NCI-H1436 treated with DMSO at 0.1 percent for 48 hours (cell line): ENCODE measurements around the gene ZBTB7C.

Experiments
- DNase-seq: peaks from one replicate; lab custom pipeline; 2025; lab: John Stamatoyannopoulos, UW

ZBTB7C gene

DNA sequence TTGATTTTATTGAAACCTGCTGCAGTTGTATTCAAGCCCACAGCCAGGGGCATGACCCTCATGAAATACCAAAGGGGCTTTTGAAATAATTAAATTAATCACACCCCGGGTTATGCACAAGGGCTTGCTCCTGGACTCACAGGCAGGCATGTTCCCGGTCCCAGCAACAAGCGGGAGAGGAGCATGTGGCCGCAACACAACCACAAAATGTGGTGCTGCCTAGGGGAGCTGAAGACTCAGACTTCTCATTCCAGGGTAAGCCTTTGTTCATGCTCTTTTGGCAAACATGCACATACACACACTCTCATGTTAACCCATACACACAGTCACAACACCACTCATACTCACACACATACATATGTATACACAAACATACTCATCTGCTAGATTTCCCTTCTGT, 245.1 kb downstream of the ZBTB7C start:
- DNase-seq, result no peak

DNA sequence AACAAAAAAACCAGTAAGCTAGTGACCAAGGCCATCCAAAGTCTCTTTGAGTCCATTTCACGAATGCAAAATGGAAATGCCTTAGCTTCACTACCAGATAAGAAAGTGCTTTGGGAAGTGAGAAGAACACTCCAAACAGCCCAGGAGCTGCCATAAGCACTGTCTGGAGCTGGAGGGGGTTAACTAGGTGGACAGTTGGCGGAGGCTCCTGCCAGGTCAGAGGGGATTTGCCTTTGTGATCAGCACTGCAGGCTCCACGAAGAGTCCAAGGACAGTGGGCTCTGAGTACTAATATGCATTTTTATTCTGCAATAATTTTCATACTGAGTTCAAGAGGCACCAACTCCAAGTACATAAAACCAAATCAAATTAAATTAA, 245.5 kb downstream of the ZBTB7C start:
- no peak for DNase-seq

DNA sequence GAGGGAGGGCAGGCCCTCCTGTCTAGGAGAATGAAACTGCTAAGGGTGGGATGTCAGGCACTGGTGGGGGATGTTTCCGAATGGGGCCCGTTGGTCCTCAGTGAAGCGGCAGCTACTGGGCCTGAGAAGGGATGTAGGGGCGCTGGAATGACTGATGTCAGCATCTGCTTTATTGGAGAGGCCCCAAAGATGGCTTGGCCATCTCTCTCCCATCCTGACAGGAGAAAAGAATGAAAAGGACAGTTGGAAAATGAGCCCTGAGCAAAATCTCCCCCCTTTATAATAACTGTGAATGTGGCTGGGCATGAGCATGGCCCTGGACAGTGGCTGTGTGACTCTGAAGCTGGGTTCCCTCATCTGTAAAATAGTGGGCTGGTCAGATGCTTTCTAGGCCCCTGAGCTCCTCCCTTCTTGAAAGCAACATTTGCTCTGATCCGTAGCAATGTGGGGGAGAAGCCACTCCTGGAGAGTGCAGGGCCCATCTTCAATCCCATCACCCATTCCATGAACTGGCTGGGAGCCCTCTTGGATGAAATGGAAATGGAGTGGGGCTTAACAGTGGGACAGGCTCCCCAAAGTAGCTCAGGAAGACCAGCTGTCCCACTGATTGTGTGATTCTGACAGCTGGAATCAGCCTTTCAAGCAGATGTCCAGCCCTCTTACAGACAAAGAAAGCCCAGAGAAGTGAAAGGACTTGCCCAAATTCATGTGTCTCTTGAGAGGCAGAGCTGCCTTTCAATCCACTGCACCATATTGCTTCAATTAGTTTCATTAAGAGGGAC, 246.0 kb downstream of the ZBTB7C start:
- DNase-seq, result no peak

DNA sequence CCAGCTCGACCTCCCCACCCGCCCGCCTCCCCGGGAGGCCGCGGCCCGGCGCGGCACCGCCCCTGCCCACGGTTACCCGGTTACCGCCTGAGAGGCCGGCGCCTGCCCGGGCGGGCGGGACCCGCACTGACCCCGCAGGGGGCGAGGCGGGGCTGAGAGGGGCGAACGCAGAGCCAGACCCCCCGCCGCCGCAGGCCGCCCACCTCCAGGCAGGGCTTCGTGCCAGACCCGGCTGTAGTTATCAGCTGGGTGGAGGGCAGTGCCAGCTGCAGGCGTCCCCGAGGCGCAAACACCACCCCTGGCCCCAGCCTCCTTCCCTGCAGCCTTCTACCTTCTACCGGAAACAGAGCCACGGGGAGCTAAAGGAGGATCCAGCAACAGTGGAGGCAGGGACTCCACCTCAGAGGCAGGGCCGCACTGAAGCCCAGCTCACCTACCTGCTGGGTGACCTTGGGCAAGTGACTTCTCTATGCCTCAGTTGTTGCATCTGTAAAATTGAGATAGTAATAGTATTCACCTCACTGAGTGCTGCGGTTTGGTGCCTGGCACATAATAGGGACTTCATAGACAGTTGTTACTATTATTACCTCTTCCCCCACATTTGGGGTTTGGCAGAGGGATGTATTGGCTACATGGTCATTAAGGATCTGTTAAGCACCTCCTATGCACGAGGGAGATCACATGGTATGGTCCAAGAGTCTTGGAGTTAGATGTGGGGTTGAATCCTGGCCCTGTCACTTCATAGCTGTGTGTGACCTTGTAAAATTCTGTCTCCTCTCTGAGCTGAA, 247.1 kb downstream of the ZBTB7C start:
- no peak for DNase-seq

DNA sequence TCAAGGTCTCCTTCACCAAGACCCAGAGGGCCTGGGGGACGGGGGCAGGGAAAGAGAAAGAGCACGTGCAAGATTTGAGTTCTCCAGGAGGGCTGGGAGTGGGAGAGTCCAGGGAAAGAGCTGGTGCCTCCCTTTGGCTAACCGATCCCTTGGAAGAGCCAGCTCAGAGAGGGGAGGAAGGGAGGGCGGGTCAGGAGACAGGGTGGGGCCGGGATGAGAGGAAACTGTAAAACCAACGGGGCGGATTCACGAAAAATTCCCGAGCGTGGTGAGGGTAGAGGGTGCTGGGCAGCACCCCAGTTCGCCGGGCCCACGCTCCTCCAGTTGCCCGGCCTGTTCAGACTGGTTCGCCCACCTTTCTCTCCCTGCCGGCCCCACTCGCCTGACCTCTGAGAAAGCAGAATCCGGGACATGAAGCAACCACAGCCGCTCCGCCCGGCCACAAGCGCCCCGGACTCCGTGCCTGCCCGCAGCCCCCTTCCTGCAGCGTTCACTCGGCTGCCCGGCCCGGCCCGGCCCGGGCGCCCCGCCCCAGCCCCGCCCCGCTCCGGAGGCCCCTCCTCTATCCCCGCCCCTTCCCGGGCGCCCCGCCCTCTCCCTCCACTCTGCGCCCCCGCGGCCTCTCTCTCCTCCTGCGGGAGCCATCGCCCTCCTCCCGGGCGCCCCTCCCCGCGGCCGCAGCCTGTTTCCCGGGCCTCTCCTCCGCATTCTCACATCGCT, 247.8 kb downstream of the ZBTB7C start:
- DNase-seq, result no peak

DNA sequence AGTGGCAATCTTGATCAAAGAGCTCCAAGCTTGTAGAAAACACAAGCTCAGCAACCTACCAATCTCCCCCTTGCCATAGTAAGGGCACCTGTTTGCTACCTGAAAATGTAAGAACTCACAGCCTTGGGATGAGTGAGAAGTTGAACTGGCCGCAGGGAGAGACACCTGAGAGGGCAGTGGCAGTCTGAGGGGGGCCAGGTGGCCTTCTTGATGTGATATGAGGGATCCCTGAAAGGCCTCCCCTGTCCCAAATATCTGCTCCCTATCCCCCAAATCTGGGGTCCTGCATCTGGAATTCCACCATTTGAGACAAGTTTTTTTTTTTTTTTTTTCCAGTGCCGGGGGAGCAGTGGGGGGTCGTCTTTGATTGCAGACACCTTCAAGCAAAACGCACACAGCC, 248.6 kb downstream of the ZBTB7C start:
- no peak for DNase-seq

DNA sequence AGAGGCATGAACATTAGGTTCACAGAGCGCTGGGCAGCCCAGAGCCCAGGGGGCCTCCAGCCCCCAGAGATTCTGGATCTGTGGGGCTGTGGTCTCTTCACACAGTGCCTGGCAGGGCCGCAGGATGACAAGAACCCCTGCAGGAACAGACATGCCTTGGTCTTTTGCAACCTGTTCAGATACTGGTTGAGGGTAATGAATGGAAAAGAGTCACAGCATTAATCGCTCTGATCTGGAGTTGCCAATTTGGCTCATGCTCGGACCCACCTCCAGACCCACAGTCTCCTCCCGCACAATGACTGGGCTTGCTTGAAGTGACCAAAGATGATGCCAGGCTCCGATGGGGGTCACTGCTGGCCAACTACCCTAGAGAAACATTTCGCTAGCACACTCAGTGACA, 249.4 kb downstream of the ZBTB7C start:
- DNase-seq, result no peak

DNA sequence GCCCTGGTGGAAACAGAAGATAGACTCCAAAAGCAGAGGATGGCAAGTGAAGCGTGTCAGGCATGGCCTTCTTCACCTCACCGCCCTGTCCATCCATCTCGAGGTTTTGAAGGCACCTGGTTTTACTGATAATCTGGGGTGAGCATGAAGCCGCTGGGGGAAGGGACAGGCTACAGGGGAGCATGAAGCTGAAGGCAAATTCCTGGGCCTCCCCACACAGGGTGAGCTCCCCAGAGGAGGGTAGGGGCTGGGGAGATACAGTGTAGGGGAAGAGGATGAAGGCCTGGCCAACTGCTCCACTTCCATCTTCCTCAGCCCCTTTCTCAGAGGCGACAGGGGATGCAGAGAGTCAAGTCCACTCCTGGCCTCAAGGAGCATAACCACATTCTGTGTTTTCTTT, 250.5 kb downstream of the ZBTB7C start:
- no peak for DNase-seq

DNA sequence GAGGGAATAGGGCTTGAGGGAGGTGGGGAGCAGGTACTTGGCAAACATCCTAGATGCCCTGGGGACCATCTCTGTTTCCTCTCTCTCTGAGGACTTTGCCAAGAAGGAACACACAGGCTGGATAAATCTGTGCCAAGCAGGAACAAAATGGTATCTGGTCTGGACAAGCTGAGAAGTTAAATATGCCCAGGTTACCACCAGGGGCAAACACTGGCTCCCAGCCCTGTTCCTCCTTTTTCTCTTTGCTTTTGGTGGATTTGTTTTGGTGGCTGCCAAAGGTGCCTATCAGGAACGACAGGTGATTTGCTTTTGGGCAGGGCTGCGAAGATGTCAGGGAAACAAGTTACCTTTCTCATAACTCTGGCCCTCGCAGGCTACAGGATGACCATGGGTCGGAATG, 251.2 kb downstream of the ZBTB7C start:
- DNase-seq, result no peak

DNA sequence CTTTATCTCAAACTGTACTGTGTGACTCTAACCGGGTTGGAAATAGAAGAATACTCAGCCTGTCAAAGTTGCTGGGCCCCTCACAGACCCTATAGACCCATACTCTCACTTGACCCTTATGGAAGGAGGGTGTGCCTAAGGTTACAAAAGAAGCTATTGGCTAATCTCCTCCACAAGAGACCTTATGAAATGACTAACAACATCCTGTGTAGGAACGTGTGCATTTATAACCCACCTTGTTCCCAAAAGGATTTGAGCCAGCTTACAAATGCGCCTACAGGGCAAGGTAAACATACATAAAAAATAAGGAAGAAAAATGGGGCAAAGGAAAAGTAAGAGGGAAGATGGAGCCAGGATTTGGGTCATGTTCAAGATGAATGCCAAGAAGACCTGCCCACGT, 253.3 kb downstream of the ZBTB7C start:
- DNase-seq, result no peak

DNA sequence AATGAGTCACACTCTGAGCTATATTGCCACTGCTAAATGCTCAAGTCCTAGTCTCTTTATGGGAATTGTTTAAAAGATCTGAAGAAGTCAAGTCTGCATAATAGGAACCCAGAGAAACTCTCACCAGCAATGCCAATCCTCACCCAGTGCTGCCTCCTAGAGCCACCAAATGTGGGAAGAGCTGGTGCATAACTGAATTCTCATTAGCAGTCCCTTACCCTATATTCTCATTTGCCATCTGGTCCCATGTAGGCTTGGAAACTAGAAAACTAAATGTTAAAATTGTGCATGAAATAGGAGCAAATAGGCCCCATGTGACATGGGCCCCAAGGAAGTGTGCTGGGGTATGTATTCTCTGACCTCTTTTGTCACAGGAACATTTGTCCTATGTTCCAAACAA, 254.4 kb downstream of the ZBTB7C start:
- DNase-seq, result no peak

DNA sequence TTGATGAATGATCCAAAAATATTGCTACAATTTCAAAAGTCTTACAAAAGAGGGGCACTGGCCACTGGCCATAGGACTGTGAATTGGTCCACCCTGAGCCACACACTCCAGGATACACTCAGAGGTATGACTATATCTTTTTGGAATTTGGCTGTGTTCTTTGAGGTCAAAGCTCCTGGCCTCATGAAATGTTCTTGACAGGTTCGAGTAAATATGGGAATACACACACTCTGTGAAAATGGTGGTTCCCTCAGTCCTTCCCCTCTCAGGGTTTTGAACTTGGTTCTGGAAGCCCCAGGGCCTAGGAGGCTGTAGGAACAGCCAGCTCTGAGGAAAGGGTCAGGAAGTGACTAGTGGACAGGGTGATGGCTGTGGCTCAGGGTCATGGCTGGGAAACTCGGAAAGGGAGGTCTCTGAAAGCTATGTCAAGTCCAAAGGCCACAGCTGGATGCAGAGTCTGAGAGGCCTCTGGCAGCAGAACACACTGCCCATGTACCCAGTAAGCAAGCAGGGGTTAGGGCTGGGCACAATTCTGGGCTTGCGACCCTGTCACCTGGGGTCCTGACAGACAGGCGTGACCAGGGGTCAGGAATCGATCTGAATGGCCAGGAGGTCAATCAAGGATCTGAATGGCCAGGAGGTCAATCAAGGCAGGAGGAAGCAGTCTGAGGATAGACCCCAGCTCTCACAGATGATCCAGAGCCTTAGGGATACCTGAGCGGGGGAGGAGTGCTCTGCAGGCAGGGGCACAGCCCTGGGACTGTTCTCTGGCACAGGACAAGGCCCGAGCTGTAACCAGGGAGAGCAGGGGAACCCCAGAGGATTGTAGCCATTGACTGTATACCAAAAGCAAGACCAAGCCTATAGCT, 255.3 kb downstream of the ZBTB7C start:
- no peak for DNase-seq

DNA sequence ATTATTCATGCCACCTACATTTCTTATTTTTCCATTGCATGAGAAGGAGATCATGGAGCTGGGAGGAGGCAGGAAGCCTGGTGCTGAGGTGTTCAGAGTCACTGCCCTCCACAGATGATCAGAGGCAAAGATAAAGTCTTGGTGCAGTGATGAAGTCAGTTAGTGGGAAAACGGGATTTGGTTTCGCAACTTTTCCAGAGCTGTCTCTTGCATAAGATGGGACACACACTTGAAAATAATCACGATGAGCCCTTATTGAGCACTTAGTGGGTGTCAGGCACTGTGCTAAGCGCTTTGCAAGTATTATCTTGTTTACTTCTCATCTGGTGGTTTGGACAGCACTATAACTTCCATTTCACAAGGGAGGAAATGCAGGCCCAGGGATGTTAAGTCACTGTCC, 256.6 kb downstream of the ZBTB7C start:
- no peak for DNase-seq

DNA sequence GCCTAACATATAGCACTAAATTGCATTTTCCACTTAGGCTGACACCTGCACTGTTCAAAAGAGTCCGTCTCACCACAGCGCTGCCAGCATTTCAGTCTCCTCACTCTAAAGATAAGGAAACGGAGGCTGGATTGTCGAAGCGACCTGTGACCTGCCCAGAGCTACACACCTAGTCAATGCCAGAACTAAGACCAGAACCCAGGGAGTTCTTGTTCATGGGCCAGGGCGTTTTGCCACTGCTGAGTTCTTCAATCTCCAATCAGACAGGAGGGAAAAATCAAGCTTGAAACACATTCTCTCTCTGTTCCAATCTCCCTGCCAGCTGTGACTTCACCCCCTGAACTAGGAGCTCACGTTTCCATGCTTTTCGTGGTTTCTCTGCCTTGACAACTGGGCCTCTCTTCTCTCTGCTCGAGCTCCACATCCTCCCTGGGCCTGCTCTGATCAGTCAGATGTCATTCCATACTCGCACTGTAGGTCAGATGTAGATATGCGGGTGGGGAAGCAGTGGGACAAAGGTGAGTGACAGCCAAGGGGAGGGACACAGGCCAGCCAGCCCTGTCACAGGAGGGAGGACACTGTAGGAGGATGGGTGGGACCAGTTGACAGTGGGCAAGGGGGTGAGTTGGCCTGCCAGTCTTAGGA, 257.6 kb downstream of the ZBTB7C start:
- no peak for DNase-seq

DNA sequence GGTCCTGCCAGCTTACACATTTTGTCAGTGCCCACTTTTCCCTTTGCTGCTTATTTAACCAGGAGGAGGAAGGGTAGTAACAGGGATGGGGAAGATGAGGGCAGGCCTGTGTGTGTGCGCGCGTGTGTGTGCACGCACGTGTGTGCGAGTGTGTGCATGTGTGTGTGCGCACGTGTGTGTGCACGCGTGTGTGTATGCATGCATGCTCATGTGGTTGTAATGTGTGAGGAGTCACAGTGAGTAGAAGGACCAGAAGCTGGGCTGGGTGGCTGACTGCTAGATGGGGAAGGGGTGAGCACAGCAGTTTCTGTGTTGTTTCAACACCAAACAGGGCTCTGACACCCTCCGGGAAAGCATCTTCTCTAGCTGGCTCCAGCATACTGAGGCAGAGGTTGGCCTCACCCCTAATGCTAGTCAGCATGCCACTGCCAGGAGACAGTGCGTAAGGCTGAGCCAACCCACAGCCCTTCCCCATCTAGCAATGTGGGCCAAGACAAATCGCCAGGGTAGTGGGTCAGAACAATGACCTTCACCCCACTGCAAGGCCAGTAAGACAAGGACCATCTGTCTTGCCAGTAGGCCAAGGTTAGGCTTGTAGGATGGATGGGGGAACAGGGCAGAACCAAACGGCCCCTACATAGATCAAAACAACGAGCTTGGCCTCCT, 260.0 kb downstream of the ZBTB7C start:
- no peak for DNase-seq

DNA sequence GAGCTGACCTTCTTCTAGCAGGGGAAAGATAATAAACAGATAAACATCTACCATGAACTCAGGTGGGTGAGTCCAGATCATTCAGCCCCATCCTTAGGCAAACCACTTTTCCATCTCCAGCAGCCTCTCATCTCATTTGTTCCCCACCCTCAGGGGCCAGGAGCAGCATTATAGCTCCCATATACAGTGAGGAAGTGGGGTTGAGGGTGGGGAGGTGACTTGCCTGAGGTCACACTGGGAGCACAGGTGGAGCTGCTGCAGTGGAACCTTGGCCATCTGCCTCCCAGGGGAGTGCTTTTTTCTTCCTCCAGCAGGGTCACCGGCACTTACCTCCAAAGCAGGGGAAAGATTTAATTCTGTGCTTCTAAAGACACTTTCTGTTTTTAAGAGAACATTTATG, 266.2 kb downstream of the ZBTB7C start:
- DNase-seq, result no peak

DNA sequence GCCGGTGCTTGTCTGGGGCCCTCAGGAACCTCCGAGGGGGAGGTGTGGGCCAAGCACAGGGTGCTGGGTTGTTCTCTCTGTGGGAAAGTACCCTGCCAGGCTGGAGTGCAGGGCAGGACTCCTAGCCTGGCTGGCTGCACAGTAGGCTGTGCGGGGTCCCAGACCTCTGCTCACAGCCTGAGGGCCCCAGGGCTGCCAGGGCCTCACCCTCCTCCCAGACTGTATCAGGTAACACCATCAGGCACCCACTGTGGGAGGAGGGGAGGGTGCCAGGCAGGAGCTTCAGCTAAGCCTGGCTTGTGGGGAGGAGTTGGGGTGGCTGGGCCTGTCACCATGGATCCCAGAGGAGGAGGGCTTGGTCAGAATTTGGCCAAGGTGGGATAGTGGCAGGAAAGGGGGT, 266.8 kb downstream of the ZBTB7C start:
- DNase-seq, result no peak

DNA sequence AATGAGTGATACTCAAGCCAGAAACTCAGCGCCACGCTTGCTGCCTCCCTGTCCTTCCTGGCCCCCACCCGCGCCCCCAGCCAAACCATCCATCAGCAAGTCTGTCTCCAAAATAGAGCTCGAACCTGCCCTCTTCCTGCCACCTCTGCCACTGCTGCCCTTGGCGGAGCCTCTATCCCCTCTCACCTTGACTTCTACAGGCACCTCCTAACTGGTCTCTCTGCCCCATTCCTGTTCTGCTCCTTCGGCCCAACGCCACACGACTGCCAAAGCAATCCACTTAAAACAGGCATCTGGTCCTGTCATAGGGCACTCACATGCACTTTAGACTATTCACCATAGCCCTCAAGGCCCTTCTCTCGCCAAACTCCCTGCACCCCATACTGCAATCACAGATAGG, 268.5 kb downstream of the ZBTB7C start:
- DNase-seq, result no peak

DNA sequence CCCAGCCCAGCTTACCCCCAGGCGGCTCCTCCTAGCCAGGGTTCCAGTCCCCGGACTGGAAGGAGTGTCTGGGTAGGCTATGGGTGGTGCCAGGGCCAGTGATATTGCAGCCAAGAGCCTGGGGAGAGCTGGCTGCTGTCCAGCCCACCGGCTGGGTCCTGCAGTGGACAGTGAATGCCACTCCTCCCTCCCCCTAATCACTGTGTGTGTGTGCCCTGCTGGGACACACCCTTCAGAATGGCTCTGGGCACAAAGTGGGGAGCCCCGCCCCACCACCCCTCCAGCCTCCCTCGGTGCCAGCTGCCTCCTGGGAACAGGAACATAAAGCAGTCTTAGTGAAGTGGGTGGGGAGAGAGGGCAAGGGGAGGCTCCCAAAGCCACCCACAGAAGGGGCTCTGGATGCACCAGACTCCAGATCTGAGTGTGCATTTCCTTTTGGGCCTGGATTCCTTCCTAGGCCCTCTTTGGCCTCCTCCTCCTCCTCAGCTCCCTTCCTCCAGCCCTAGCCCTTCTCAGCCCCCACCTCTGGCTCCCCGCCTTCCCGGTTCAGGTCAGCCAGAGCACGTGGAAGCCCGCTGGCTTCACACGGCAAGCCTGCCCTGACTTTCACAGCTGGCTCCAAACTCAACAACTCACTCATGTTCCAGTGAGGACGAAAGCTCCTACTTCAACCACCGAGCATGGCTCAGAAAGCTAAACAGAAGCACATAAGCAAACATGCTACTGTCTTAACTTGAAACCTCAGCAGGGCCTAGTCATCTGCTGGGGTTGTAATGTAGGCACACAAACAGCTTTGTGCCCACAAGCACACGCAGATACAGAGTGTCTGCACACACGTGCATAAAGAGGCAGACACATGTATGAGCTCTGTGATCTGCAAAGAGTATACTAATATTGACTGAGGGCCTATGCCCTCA, 269.5 kb downstream of the ZBTB7C start:
- no peak for DNase-seq
